Parathyroid adenoma (tissue), 2 donors: Measurements from ENCODE around the gene HLA-DOB.

ENCODE experiments used
- H2AFZ ChIP-seq: fragments of 300-600 bp; sonication (generic); one replicate; pipeline ENCODE4 v1.7.0; 2017; ENCODE audit warnings: antibody characterized with exemption, mild to moderate bottlenecking
- H3K27ac ChIP-seq: fragments of 300-600 bp; sonication (generic); one replicate; pipeline ENCODE4 v1.7.0; 2017
- H3K27me3 ChIP-seq: fragments of 300-600 bp; sonication (generic); one replicate; pipeline ENCODE4 v1.7.0; 2017; ENCODE audit warnings: low read length; ENCODE audit not compliant: control insufficient read depth, insufficient read depth
- H3K36me3 ChIP-seq: fragments of 300-600 bp; sonication (generic); one replicate; pipeline ENCODE4 v1.7.0; 2017; ENCODE audit warnings: low read length; ENCODE audit not compliant: control insufficient read depth, insufficient read depth
- H3K4me1 ChIP-seq: fragments of 300-600 bp; sonication (generic); one replicate; pipeline ENCODE4 v1.7.0; 2017; ENCODE audit warnings: control low read depth
- H3K4me2 ChIP-seq: fragments of 300-600 bp; sonication (generic); one replicate; pipeline ENCODE4 v1.7.0; 2017; ENCODE audit warnings: low read length
- H3K4me3 ChIP-seq: fragments of 300-600 bp; sonication (generic); one replicate; pipeline ENCODE4 v1.7.0; 2017; ENCODE audit warnings: low read depth, low read length
- H3K79me2 ChIP-seq: fragments of 300-600 bp; sonication (generic); one replicate; pipeline ENCODE4 v1.7.0; 2017; ENCODE audit warnings: control low read depth
- H3K9ac ChIP-seq: fragments of 300-600 bp; sonication (generic); one replicate; pipeline ENCODE4 v1.7.0; 2017; ENCODE audit warnings: mild to moderate bottlenecking
- H3K9me3 ChIP-seq: fragments of 300-600 bp; sonication (generic); one replicate; pipeline ENCODE4 v1.7.0; 2017; ENCODE audit warnings: low read length; ENCODE audit not compliant: control insufficient read depth
- TF ChIP-seq, protein P1 (sequence below): fragments of 300-600 bp; sonication (generic); IDR thresholded peaks from one replicate; pipeline ENCODE4 v1.7.0; 2017; ENCODE audit warnings: antibody characterized with exemption, mild to moderate bottlenecking
- donor health status: primary hyperparathyroidism.

The HLA-DOB gene

GRCh38 chr6:32796848-32797776 is 19.7 kb downstream of the HLA-DOB start:
- Histone ChIP-seq H3K4me3 (no peak overlapping the region), H3K9me3 (no peaks in the 10 kb centered on the region)

GRCh38 chr6:32794510-32794909 is 22.3 kb downstream of the HLA-DOB start:
- no peaks in the 10 kb centered on the region for H3K36me3 ChIP-seq
- H3K79me2 ChIP-seq, result no peaks in the 10 kb centered on the region
- peaks cover 4% of the 10 kb centered on the region for H3K27me3 ChIP-seq
- no peak overlapping the region for H2AFZ ChIP-seq
- H3K9me3 ChIP-seq, result no peaks in the 10 kb centered on the region
- H3K4me3 ChIP-seq, result no peak overlapping the region
- no peak overlapping the region for H3K9ac ChIP-seq
- no peaks in the 10 kb centered on the region for H3K4me1 ChIP-seq
- no peak overlapping the region for H3K4me2 ChIP-seq
- no peak overlapping the region for H3K27ac ChIP-seq
- TF ChIP-seq, protein P1, sequence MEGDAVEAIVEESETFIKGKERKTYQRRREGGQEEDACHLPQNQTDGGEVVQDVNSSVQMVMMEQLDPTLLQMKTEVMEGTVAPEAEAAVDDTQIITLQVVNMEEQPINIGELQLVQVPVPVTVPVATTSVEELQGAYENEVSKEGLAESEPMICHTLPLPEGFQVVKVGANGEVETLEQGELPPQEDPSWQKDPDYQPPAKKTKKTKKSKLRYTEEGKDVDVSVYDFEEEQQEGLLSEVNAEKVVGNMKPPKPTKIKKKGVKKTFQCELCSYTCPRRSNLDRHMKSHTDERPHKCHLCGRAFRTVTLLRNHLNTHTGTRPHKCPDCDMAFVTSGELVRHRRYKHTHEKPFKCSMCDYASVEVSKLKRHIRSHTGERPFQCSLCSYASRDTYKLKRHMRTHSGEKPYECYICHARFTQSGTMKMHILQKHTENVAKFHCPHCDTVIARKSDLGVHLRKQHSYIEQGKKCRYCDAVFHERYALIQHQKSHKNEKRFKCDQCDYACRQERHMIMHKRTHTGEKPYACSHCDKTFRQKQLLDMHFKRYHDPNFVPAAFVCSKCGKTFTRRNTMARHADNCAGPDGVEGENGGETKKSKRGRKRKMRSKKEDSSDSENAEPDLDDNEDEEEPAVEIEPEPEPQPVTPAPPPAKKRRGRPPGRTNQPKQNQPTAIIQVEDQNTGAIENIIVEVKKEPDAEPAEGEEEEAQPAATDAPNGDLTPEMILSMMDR, result no peak

More at GRCh38 chr6:32796848-32797776, 19.7 kb downstream of the HLA-DOB start:
- Histone ChIP-seq H3K9ac (no peak overlapping the region), H3K4me1 (no peaks in the 10 kb centered on the region), H2AFZ (no peak overlapping the region), H3K4me2 (peak overlapping the region; percentile 55), H3K36me3 (no peaks in the 10 kb centered on the region), H3K27ac (no peak overlapping the region), H3K79me2 (no peaks in the 10 kb centered on the region), H3K27me3 (no peaks in the 10 kb centered on the region)
- TF ChIP-seq, protein P1, result peak; percentile 92

DNA sequence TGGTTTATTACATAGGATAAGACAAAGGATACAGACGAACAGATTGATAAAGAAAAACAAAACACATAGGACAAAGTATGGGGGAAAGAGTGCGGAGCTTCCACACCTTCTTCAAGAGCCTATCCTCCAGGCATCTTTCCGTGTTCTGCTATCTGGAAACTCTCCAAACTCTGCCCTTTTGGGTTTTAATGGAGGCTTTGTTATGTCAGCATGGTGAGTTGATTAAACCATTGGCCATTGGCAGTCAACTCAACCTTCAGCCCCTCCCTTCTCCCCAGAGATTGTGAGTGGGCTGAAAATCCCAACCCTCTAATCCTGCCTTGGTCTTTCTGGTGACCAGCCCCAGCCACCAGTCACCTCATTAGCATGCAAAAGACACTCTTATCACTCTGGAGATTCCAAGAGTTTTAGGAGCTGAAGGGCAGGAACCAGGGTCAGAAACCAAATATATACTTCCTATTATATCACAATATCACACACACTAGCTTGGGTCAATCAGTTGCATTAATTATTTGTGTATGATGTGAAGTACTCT is 23.8 kb downstream of the HLA-DOB start:
- Histone ChIP-seq H3K4me2 (no peak overlapping the region), H3K9me3 (no peaks in the 10 kb centered on the region), H3K9ac (no peak overlapping the region), H3K79me2 (no peaks in the 10 kb centered on the region), H3K36me3 (no peaks in the 10 kb centered on the region), H3K27me3 (peaks cover 4% of the 10 kb centered on the region), H3K4me3 (no peak overlapping the region), H3K27ac (no peak overlapping the region), H3K4me1 (no peaks in the 10 kb centered on the region), H2AFZ (no peak overlapping the region)
- TF ChIP-seq, protein P1, result no peak

DNA sequence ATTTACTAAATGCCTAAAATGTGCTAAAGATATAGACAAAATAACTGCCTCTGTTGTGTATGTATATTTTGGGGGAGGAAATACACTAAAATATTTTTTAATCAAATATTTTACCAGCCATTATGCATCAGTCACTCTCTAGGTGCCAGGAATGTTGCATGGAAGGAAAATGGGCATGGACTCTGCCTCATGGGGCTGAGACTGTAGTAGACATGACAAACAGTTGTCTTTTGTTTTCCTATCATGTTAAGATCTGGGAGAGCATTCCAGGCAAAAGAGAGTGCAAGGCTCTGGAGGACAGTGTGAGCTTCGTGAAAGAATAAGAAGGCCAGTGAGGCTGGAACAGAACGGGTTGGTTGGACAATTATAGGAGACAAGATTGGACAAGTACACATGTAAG is 26.5 kb downstream of the HLA-DOB start:
- Histone ChIP-seq H3K27ac (no peak overlapping the region), H3K36me3 (no peaks in the 10 kb centered on the region), H3K27me3 (peaks cover 4% of the 10 kb centered on the region), H3K4me2 (no peak overlapping the region), H3K4me1 (no peaks in the 10 kb centered on the region), H2AFZ (no peak overlapping the region), H3K4me3 (no peak overlapping the region), H3K79me2 (no peaks in the 10 kb centered on the region), H3K9ac (no peak overlapping the region), H3K9me3 (no peaks in the 10 kb centered on the region)
- TF ChIP-seq, protein P1, result no peak
